Lower leg skin (tissue), 3 donors: ENCODE results near the gene SOX11.

ENCODE experiments used
- CTCF ChIP-seq, 3 donors: fragments of 450-650 bp; IDR thresholded peaks; one replicate each; pipeline ENCODE4 v1.5.1; 2016; ENCODE audit warnings: antibody characterized with exemption in 3 of 3, mild to moderate bottlenecking in 3 of 3, moderate library complexity in 2 of 3
- POLR2A ChIP-seq, 2 donors: fragments of 450-650 bp; IDR thresholded peaks; one replicate each; pipeline ENCODE4 v1.6.1; 2016 to 2017; ENCODE audit warnings: antibody characterized with exemption in 2 of 2, mild to moderate bottlenecking in 1 of 2, moderate library complexity in 1 of 2

GRCh38 chr2:5664278-5664681, 27.9 kb upstream of the SOX11 start:
- TF ChIP-seq CTCF (IDR thresholded peaks at IDR 0.05) (no peak), POLR2A (IDR thresholded peaks at IDR 0.05) (no peak)
